ENCODE results near the gene MGAT4B. TPM values are rescaled to one million over a fixed set of nuclear protein-coding genes. Genes with fewer than 3 reads are reported as not detected.
A peak's percentile ranks its signal among the peaks of the same experiment; 100 is the strongest.

The MGAT4B gene
- total RNA-seq, 1 donor from 2014 or later = 131 TPM

GRCh38 chr5:179812997-179813607 lies 6.4 kb upstream of the MGAT4B start:
- no peaks in the 10 kb centered on the region for H3K9me3 Mint-ChIP-seq
- H3K27ac Mint-ChIP-seq = no peak overlapping the region
- DNase-seq (ENCODE audit: low spot score in 2 of 2, unreplicated experiment in 2 of 2) = no peak
- H3K36me3 Mint-ChIP-seq = peaks cover 13% of the 10 kb centered on the region
- H3K4me1 Mint-ChIP-seq = peaks cover 3% of the 10 kb centered on the region
- no peak overlapping the region for H3K4me3 Mint-ChIP-seq
- no peaks in the 10 kb centered on the region for H3K27me3 Mint-ChIP-seq (ENCODE audit: low read depth)
- no peak for TF ChIP-seq CTCF (IDR thresholded peaks at IDR 0.05; ENCODE audit: unreplicated experiment)

GRCh38 chr5:179812135-179812825 lies 5.6 kb upstream of the MGAT4B start:
- Mint-ChIP-seq H3K27ac (no peak overlapping the region), H3K9me3 (no peaks in the 10 kb centered on the region), H3K4me1 (no peaks in the 10 kb centered on the region), H3K4me3 (no peak overlapping the region), H3K27me3 (ENCODE audit: low read depth) (no peaks in the 10 kb centered on the region), H3K36me3 (peaks cover 13% of the 10 kb centered on the region)
- TF ChIP-seq CTCF (IDR thresholded peaks at IDR 0.05; ENCODE audit: unreplicated experiment) = no peak
- no peak for DNase-seq (ENCODE audit: low spot score in 2 of 2, unreplicated experiment in 2 of 2)

DNA sequence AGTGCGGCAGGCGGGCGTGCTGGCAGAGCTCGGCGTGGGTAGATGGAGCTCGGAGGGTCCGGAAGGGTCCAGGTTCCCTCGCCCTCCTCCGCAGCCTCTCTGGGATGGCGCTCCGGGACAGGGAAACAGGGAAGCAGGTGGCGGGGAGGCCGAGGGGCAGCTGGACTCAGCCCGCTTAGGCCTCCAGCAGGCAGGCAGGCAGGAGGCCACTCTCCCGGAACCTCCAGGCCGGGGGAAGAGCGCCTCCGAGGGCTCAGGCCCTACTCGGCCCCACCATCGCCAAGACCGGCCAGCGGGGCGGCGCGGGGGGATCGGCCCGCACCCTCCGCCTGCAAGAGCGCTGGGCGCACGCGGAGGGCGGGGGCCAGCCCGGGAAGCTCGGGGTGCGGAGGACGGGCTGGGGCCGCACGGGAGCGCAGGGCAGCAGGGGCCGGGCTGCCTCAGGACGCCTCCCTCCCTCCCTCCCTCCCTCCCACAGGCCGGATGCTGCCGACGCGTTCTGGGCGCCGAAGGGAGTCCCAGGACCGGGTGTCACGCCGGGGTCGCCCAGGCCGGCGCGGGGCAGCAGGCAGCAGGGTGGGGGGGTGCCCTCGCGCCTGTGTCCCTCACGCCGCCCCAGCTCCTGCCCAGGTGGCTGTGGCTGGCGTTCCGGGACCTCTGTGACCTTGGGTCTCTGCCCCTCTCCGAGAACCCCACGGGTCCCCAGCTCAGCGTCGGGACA lies 977 bp downstream of the MGAT4B start:
- H3K27me3 Mint-ChIP-seq (ENCODE audit: low read depth) = no peaks in the 10 kb centered on the region
- peak overlapping the region; percentile 88 for H3K27ac Mint-ChIP-seq
- H3K36me3 Mint-ChIP-seq = peaks cover 4% of the 10 kb centered on the region
- no peaks in the 10 kb centered on the region for H3K9me3 Mint-ChIP-seq
- no peak for TF ChIP-seq CTCF (IDR thresholded peaks at IDR 0.05; ENCODE audit: unreplicated experiment)
- peak overlapping the region; percentile 83 for H3K4me3 Mint-ChIP-seq
- DNase-seq (ENCODE audit: low spot score in 2 of 2, unreplicated experiment in 2 of 2) = no peak
- peaks cover 29% of the 10 kb centered on the region for H3K4me1 Mint-ChIP-seq

GRCh38 chr5:179805070-179805528 lies 1.6 kb downstream of the MGAT4B start:
- Mint-ChIP-seq H3K9me3 (no peaks in the 10 kb centered on the region), H3K4me1 (peaks cover 29% of the 10 kb centered on the region), H3K27ac (peak overlapping the region; percentile 88), H3K36me3 (peaks cover 4% of the 10 kb centered on the region), H3K27me3 (ENCODE audit: low read depth) (no peaks in the 10 kb centered on the region), H3K4me3 (peak overlapping the region; percentile 83)
- DNase-seq (ENCODE audit: low spot score in 2 of 2, unreplicated experiment in 2 of 2) = no peak
- no peak for TF ChIP-seq CTCF (IDR thresholded peaks at IDR 0.05; ENCODE audit: unreplicated experiment)

GRCh38 chr5:179804555-179804947 lies 2.1 kb downstream of the MGAT4B start:
- H3K9me3 Mint-ChIP-seq = no peaks in the 10 kb centered on the region
- no peaks in the 10 kb centered on the region for H3K27me3 Mint-ChIP-seq (ENCODE audit: low read depth)
- peak overlapping the region; percentile 83 for H3K4me3 Mint-ChIP-seq
- TF ChIP-seq CTCF (IDR thresholded peaks at IDR 0.05; ENCODE audit: unreplicated experiment) = no peak
- H3K4me1 Mint-ChIP-seq = peaks cover 29% of the 10 kb centered on the region
- H3K27ac Mint-ChIP-seq = no peak overlapping the region
- no peak for DNase-seq (ENCODE audit: low spot score in 2 of 2, unreplicated experiment in 2 of 2)
- H3K36me3 Mint-ChIP-seq = peaks cover 6% of the 10 kb centered on the region

All from mesothelial cell of epicardium (in vitro differentiated cells).